Peyer's patch (tissue), 4 donors: ENCODE results near the gene RIIAD1. TPM values are rescaled to one million over a fixed set of nuclear protein-coding genes. Genes with fewer than 3 reads are reported as not detected.

Experiments used
- DNase-seq, 3 donors: peaks; one replicate each; pipeline ENCODE4 v3.0.0-alpha.2; 2017 to 2019
- H3K27ac ChIP-seq, 4 donors: fragments of 200-600 bp; sonication (generic); one replicate each; pipeline ENCODE4 v1.5.1; 2016 to 2019
- H3K27me3 ChIP-seq, 2 donors: fragments of 200-600 bp; sonication (generic); one replicate each; pipeline ENCODE4 v1.5.1; 2019
- H3K36me3 ChIP-seq, 3 donors: fragments of 200-600 bp; sonication (generic); one replicate each; pipeline ENCODE4 v1.5.1; 2016 to 2019
- H3K4me1 ChIP-seq, 4 donors: fragments of 200-600 bp; sonication (generic); one replicate each; pipeline ENCODE4 v1.5.1; 2016 to 2019
- H3K4me3 ChIP-seq, 4 donors: fragments of 200-600 bp; sonication (generic); 1 replicate in 3 of 4; 2 replicates in 1 of 4; pipeline ENCODE4 v1.5.1; 2016 to 2019; ENCODE audit warnings: mild to moderate bottlenecking in 1 of 4
- H3K9me3 ChIP-seq, 4 donors: fragments of 200-600 bp; sonication (generic); one replicate each; pipeline ENCODE4 v1.5.1; 2016 to 2019; ENCODE audit warnings: mild to moderate bottlenecking in 1 of 4
- CTCF ChIP-seq, 6 experiments: fragments of 450-650 bp in 4 of 6; fragments of 200-600 bp in 2 of 6; sonication (generic) in 1 of 6; IDR thresholded peaks; one replicate each; pipeline ENCODE4 v1.5.1; 2017 to 2019; ENCODE audit warnings: antibody characterized with exemption in 6 of 6, mild to moderate bottlenecking in 3 of 6, moderate library complexity in 1 of 6
- POLR2A ChIP-seq, 2 donors: fragments of 450-650 bp; IDR thresholded peaks; one replicate each; pipeline ENCODE4 v1.5.1; 2017; ENCODE audit warnings: antibody characterized with exemption in 2 of 2, mild to moderate bottlenecking in 2 of 2, moderate library complexity in 2 of 2
- total RNA-seq, 4 donors: library from RNA; depleted of rRNA; stranded (reverse); fragments of >200 nt; gene quantifications; one replicate each; pipeline ENCODE4 v1.1.0, GENCODE V29; 2016

RIIAD1 gene
- total RNA-seq, 4 donors from 2014 or later: not detected

DNA sequence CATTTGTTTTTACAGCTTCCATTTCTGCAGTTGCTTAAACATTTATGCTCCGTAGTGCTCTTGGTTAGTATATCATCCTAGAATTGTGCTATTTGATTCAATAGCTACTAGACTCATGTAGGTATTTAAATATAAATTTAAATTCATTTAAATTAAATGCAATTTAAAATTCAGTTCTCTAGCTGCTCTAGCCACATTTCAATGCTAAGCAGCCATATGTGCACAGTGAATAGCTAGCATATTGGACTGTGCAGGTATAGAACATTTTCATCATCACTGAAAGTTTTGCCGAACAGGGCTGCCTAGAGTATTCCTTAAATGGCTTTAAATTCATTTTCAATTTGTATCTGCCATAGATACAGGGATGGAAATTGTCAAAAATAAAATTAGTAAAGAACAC is 37.2 kb upstream of the RIIAD1 start:
- no peaks in the 10 kb centered on the region for H3K27me3 ChIP-seq
- DNase-seq: no peak
- TF ChIP-seq POLR2A (IDR thresholded peaks at IDR 0.05) (no peak), CTCF (IDR thresholded peaks at IDR 0.05) (no peak)
- peaks cover 0 to 23% (median 0%) of the 10 kb centered on the region in 3 donors for H3K36me3 ChIP-seq
- H3K27ac ChIP-seq: no peak overlapping the region
- no peaks in the 10 kb centered on the region for H3K9me3 ChIP-seq
- H3K4me1 ChIP-seq: no peaks in the 10 kb centered on the region
- H3K4me3 ChIP-seq: no peak overlapping the region

- Histone ChIP-seq H3K4me3 (no peak overlapping the region), H3K27ac (no peak overlapping the region), H3K4me1 (no peaks in the 10 kb centered on the region), H3K36me3 (peaks cover 0 to 23% (median 0%) of the 10 kb centered on the region in 3 donors), H3K27me3 (no peaks in the 10 kb centered on the region), H3K9me3 (no peaks in the 10 kb centered on the region)
- no peak for TF ChIP-seq POLR2A (IDR thresholded peaks at IDR 0.05)
- TF ChIP-seq CTCF (IDR thresholded peaks at IDR 0.05): no peak
- no peak for DNase-seq
Measured at GRCh38 chr1:151686561-151686960, 34.8 kb upstream of the RIIAD1 start.

- TF ChIP-seq POLR2A (IDR thresholded peaks at IDR 0.05) (no peak), CTCF (IDR thresholded peaks at IDR 0.05) (no peak)
- DNase-seq: no peak
- H3K9me3 ChIP-seq: no peaks in the 10 kb centered on the region
- peaks cover 0 to 41% (median 0%) of the 10 kb centered on the region in 3 donors for H3K36me3 ChIP-seq
- no peak overlapping the region for H3K4me3 ChIP-seq
- no peak overlapping the region for H3K27ac ChIP-seq
- H3K4me1 ChIP-seq: no peaks in the 10 kb centered on the region
- H3K27me3 ChIP-seq: no peaks in the 10 kb centered on the region
Measured at GRCh38 chr1:151689494-151689893, 31.8 kb upstream of the RIIAD1 start.

- H3K27ac ChIP-seq: no peak overlapping the region
- no peak overlapping the region for H3K4me3 ChIP-seq
- TF ChIP-seq CTCF (IDR thresholded peaks at IDR 0.05): no peak
- no peak for TF ChIP-seq POLR2A (IDR thresholded peaks at IDR 0.05)
- H3K4me1 ChIP-seq: no peaks in the 10 kb centered on the region
- no peak for DNase-seq
- peaks cover 0 to 43% (median 0%) of the 10 kb centered on the region in 3 donors for H3K36me3 ChIP-seq
- no peaks in the 10 kb centered on the region for H3K9me3 ChIP-seq
- no peaks in the 10 kb centered on the region for H3K27me3 ChIP-seq
Measured at GRCh38 chr1:151692226-151692625, 29.1 kb upstream of the RIIAD1 start.

GRCh38 chr1:151693057-151693651 is 28.2 kb upstream of the RIIAD1 start:
- H3K27ac ChIP-seq: no peak overlapping the region
- DNase-seq: no peak
- H3K9me3 ChIP-seq: no peaks in the 10 kb centered on the region
- peaks cover 0 to 53% (median 0%) of the 10 kb centered on the region in 3 donors for H3K36me3 ChIP-seq
- no peaks in the 10 kb centered on the region for H3K4me1 ChIP-seq
- no peaks in the 10 kb centered on the region for H3K27me3 ChIP-seq
- no peak overlapping the region for H3K4me3 ChIP-seq
- TF ChIP-seq POLR2A (IDR thresholded peaks at IDR 0.05) (no peak), CTCF (IDR thresholded peaks at IDR 0.05) (peak in 4 of 6 experiments; percentile 37 to 72 (median 70))
